Uterus (tissue), 2 donors: ENCODE measurements around the gene ARHGEF1.

ENCODE experiments used
- CTCF ChIP-seq, 4 experiments: fragments of 200-600 bp in 2 of 4; fragments of 450-650 bp in 2 of 4; sonication (generic) in 2 of 4; IDR thresholded peaks; one replicate each; pipeline ENCODE4 v1.5.1; 2016 to 2019; ENCODE audit warnings: antibody characterized with exemption in 4 of 4, mild to moderate bottlenecking in 2 of 4, moderate library complexity in 1 of 4
- POLR2A ChIP-seq, 2 donors: fragments of 450-650 bp; IDR thresholded peaks; one replicate each; pipeline ENCODE4 v1.6.1; 2016; ENCODE audit warnings: antibody characterized with exemption in 2 of 2, mild to moderate bottlenecking in 1 of 2, moderate library complexity in 1 of 2

GRCh38 chr19:41893899-41894298 is 10.9 kb downstream of the ARHGEF1 start:
- TF ChIP-seq CTCF (IDR thresholded peaks at IDR 0.05) (no peak), POLR2A (IDR thresholded peaks at IDR 0.05) (no peak)
